ENCODE results near the gene ITGB5.

Gene ITGB5

DNA sequence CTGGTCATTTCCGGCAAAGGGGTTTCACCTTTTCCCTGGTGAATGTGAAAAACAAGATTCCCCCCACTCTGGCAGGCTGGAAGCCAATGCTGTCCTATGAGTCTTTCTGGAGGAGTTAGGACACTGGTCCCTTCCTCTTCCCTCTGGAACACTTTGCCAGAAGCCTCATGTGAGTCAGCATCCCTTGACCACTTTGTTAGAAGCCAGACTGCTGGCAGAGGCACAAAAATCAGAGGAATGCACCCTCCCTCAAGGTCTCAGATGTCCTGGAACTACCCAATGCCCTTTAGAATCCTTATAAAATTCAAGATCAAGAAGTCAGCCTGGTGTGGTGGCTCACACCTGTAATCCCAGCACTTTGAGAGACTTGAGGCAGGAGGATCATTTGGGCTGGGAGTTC, 26.6 kb downstream of the ITGB5 start:
- DNase-seq, result no peak

DNA sequence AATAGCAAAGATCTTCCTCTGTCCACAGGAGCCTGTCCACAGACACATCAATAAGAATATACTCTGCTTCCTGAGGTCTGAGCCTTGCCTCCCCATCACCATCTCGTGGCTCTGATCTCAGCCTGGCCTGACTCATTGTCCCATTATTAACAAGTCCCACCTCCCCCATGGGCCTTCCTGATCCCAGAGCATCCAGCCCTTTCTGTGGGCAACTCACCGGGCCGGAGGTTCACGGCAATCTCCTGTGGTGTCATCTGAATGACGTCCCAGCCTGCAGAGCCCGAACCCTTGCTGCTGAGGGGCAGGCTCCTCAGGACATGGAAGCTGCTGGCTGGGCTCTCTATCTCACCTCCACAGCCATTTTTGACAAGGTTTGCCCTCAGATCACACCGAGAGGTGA, 28.1 kb downstream of the ITGB5 start:
- DNase-seq, result no peak

GRCh38 chr3:124858275-124858674, 28.9 kb downstream of the ITGB5 start:
- no peak for DNase-seq

GRCh38 chr3:124856677-124857076, 30.5 kb downstream of the ITGB5 start:
- peak; percentile 5 for DNase-seq

- DNase-seq, result no peak
Observed at GRCh38 chr3:124854009-124854408, 33.2 kb downstream of the ITGB5 start.

DNA sequence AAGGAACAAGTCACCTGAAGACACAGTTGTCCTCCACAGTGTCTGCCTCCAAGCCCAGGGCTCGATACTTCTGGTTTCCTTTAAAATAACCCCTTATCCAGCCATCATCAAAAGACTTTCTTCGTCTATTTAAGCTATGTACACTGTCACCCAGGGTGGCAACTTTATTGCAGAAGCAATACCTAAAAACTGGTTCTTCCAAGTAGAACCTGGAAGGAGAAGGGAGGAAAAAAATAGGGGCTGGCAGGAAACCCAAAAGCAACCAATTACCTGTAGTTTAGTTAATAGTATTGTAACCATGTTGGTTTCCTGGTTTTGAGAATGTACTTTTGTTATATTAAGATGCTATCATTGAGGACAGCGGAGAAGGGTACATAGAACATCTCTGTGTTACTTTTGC, 33.7 kb downstream of the ITGB5 start:
- no peak for DNase-seq

- DNase-seq, result no peak
Observed at GRCh38 chr3:124851905-124852304, 35.3 kb downstream of the ITGB5 start.

- DNase-seq, result no peak
Observed at GRCh38 chr3:124851136-124851535, 36.0 kb downstream of the ITGB5 start.

GRCh38 chr3:124850633-124851032, 36.5 kb downstream of the ITGB5 start:
- no peak for DNase-seq

- DNase-seq, result no peak
Observed at GRCh38 chr3:124850212-124850611, 37.0 kb downstream of the ITGB5 start.

GRCh38 chr3:124848300-124848699, 38.9 kb downstream of the ITGB5 start:
- DNase-seq, result no peak

DNA sequence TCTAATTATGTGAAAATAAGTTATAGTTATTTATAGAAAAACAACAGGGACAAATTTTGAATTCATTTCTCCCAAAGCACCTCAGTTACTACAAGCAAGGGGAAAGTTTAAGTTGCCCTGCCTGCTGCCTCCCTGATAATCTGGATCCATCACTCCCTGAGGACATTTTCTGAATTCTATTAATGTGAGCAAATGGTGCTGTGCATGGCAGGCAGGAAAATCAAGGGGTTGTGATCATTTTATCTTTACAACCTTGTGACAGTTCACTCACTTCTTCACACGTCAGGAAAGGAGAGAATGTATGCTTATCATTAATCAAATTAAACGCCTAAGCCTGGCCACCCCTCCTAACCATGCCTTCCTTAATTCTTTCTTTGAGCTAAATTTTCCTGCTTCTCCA, 39.3 kb downstream of the ITGB5 start:
- no peak for DNase-seq

DNA sequence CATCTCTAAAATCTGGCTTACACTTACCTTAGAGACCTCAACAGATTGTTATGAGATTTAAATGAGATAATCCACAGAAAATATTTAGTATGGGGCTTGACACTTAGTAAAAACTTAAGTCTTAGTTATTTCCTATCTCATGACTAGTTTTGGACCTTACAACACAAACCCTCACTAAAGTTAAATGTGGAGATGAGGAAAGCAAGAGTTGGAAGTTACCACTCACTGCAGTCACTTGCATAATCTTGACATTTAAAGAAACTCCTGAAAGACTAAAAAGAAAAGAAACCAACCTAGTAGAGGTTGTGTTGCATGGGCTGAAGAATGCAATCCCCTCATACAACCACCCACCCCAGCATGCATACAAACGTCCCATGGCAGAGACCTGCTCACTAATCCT, 40.1 kb downstream of the ITGB5 start:
- DNase-seq, result no peak

GRCh38 chr3:124846189-124846588, 41.0 kb downstream of the ITGB5 start:
- DNase-seq, result peak; percentile 57

DNA sequence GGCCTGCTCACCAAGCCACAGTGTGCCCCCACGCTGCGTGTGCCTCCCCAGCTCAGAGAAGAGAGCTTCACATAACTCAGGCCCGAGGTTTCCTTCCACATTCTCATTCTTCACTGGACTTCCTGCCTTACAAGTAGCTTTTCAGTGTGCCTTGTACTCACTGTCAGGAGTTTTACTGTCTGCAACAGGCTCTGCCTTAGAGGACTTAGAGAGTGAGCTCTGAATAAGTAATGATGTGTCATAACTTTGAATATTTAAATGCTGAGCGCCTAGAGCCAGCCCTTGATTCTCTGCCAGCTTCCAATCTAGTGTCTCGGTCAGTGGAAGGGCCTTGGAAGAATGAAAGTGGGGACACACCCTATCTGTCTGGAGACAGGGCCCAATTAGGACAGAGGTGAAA, 41.8 kb downstream of the ITGB5 start:
- no peak for DNase-seq

DNA sequence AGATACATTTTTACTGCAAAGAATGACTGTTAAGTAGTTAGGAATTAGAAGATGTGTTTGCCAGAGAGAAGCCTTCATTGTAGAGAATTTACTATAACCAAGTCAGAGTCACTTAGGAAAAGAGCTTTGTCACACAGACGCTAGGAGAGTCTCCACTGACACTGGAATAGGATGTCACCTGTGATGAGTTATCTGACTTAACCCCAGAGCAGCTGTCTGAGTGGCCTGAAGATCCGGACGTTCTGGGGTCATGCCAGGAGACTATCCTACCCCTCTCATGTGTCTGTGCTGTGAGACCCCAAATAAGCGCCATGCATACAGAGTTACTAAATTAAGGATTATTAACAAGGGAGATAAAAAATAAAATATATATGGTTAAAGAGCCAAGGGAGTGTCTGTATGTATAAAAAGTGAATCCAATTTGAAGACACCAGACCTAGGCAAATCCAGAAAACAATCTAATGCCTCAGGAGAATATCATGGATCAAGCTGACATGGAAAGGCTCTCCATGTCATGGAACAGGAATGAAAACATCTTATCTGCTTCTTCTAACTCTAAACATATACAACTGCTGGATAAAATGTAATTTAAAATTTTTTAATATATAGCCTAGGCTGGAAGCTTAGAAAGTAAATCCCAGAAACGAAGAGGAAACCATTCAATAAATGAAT, 43.5 kb downstream of the ITGB5 start:
- no peak for DNase-seq

- no peak for DNase-seq
Observed at GRCh38 chr3:124843047-124843446, 44.1 kb downstream of the ITGB5 start.

- DNase-seq, result no peak
Observed at GRCh38 chr3:124841517-124841916, 45.6 kb downstream of the ITGB5 start.

GRCh38 chr3:124840331-124840730, 46.8 kb downstream of the ITGB5 start:
- no peak for DNase-seq

DNA sequence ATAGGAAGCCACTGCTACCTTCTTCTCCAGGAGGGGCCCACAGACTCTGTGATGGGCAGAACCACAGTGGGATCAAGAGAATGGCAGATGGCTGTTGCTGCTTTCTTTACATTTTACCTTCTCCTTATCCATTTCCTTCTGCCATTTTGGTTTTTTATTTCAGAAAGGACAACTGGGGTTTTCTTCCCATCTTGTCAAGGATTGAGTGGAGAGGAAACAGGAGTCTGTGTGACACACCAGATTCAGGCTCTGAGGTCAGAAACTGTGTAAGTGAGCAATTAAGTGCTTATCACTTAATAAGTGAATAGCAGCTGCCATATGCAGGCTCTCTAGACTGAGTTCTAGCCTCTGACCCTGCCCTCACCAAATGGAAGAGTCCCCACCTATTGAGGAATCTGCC, 47.3 kb downstream of the ITGB5 start:
- no peak for DNase-seq

DNA sequence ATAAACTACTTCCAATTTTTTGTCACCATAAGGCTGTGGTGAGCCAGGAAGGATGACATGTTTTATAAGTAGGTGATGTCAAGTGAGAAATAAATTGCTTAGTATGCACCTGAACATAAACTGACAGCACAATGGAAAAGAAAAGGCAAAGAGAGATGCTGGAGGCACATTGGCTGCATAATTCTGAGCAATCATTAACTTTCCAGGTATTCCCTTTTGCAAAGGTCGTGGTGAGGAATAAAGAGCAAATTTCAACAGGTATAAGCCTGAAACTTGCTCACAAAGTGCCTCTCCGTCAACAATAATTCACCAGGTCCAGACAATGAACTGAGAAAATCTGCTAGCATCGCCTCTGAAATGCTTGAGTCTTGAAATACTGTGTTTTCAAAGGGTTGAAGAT, 48.2 kb downstream of the ITGB5 start:
- no peak for DNase-seq

DNA sequence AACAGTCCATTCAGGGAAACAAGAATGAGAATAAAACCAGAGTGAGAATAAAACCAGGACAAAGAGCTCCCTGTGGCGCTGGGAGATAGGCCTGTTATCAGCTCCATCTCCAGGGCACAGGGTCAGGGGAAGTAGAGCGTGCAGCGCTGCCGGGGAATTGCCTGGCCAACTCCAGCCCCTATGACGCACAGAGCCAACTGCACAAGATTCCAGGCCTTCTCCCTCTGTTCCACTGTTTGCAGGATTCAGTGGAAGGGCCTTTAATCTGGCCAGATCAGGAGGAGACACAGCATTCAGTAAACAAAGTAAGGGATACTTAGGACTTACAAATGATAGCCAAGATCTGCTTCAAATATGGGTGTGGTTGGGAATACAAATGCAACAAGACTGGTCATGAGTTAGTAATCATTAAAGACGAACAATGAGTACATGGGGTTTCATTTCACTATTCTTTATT, 49.4 kb downstream of the ITGB5 start:
- no peak for DNase-seq

GRCh38 chr3:124837065-124837464, 50.1 kb downstream of the ITGB5 start:
- no peak for DNase-seq

- no peak for DNase-seq
Observed at GRCh38 chr3:124836448-124836847, 50.7 kb downstream of the ITGB5 start.

All from NCI-H2171 (cell line).